HepG2 (cell line): ENCODE results near the gene CAMSAP2. TPM values are rescaled to one million over a fixed set of nuclear protein-coding genes. Genes with fewer than 3 reads are reported as not detected.
A peak's percentile ranks its signal among the peaks of the same experiment; 100 is the strongest.

Experiments used
- AGO1 ChIP-seq: fragments of 200-400 bp; formaldehyde crosslinking; IDR thresholded peaks from 2 replicates; pipeline ENCODE4 v1.6.1; 2017; ENCODE audit warnings: mild to moderate bottlenecking, low read depth, low read length, moderate library complexity; ENCODE audit not compliant: poor library complexity, severe bottlenecking
- AHR ChIP-seq: IDR thresholded peaks from 2 replicates; pipeline ENCODE4 v1.6.1; 2018; ENCODE audit warnings: missing genetic modification reagents, missing compliant biosample characterization
- ARNT ChIP-seq: fragments of 450-650 bp; IDR thresholded peaks from 2 replicates; pipeline ENCODE4 v1.6.1; 2017
- ELF4 ChIP-seq: sonication (generic); formaldehyde crosslinking; IDR thresholded peaks from 2 replicates; pipeline ENCODE4 v1.5.0; 2020; ENCODE audit warnings: missing genetic modification reagents, mild to moderate bottlenecking, moderate library complexity, borderline replicate concordance
- GATAD1 ChIP-seq: IDR thresholded peaks from 2 replicates; pipeline ENCODE4 v1.6.1; 2016; ENCODE audit warnings: missing genetic modification reagents, missing compliant biosample characterization
- HOXA7 ChIP-seq: sonication (generic); formaldehyde crosslinking; IDR thresholded peaks from 2 replicates; pipeline ENCODE4 v1.8.1; 2022; ENCODE audit warnings: mild to moderate bottlenecking, missing genetic modification reagents, moderate library complexity
- KDM4B ChIP-seq: sonication (generic); formaldehyde crosslinking; IDR thresholded peaks from 2 replicates; pipeline ENCODE4 v1.4.0; 2020; ENCODE audit warnings: missing genetic modification reagents
- MYPOP ChIP-seq: sonication (generic); formaldehyde crosslinking; IDR thresholded peaks from 2 replicates; pipeline ENCODE4 v1.8.1; 2023; ENCODE audit warnings: mild to moderate bottlenecking, moderate library complexity, missing genetic modification reagents
- NR2F1 ChIP-seq, 2 experiments: fragments of 450-650 bp in 1 of 2; formaldehyde crosslinking in 1 of 2; IDR thresholded peaks; 2 replicates each; pipeline versions ENCODE4 v1.5.0 to v1.6.1; 2016 to 2020; ENCODE audit warnings: mild to moderate bottlenecking in 1 of 2, missing compliant biosample characterization in 1 of 2, missing genetic modification reagents in 1 of 2, moderate library complexity in 1 of 2
- ONECUT2 ChIP-seq: sonication (generic); formaldehyde crosslinking; IDR thresholded peaks from 2 replicates; pipeline ENCODE4 v1.4.0; 2020; ENCODE audit warnings: missing genetic modification reagents
- REST ChIP-seq, 2 experiments: IDR thresholded peaks; 2 replicates each; pipeline ENCODE4 v1.6.1; 2011 to 2012; ENCODE audit warnings: low read length in 2 of 2, borderline replicate concordance in 1 of 2, low read depth in 1 of 2, mild to moderate bottlenecking in 1 of 2, moderate library complexity in 1 of 2
- TIGD3 ChIP-seq: sonication (generic); formaldehyde crosslinking; IDR thresholded peaks from 2 replicates; pipeline ENCODE4 v1.5.1; 2020; ENCODE audit warnings: mild to moderate bottlenecking, missing genetic modification reagents, borderline replicate concordance
- ZNF510 ChIP-seq: sonication (generic); formaldehyde crosslinking; IDR thresholded peaks from 2 replicates; pipeline ENCODE4 v1.4.0; 2020; ENCODE audit warnings: low read depth, mild to moderate bottlenecking, missing genetic modification reagents
- ZNF598 ChIP-seq: sonication (generic); formaldehyde crosslinking; IDR thresholded peaks from 2 replicates; pipeline ENCODE4 v1.5.1; 2020; ENCODE audit warnings: mild to moderate bottlenecking, missing genetic modification reagents, borderline replicate concordance
- ZSCAN12 ChIP-seq: sonication (generic); formaldehyde crosslinking; IDR thresholded peaks from 2 replicates; pipeline ENCODE4 v1.9.0; 2021; ENCODE audit warnings: mild to moderate bottlenecking, missing genetic modification reagents
- polyA plus RNA-seq, 8 experiments: library from polyadenylated mRNA; depleted of rRNA in 3 of 8; stranded (reverse) in 7 of 8; unstranded in 1 of 8; fragments of >200 nt; fragmentation: Illumina TruSeq in 4 of 8; extraction: Trizol in 4 of 8; gene quantifications; 2 replicates each; pipeline versions ENCODE4 v1.2.1 to v1.2.3, GENCODE V29; 2011 to 2016; ENCODE audit warnings: low read depth in 4 of 8, missing spikeins in 1 of 8, mixed read lengths in 1 of 8; ENCODE audit not compliant: insufficient read depth in 1 of 8
- total RNA-seq, 5 experiments: library from RNA; depleted of rRNA; stranded (reverse); fragments of >200 nt; fragmentation: Illumina TruSeq; extraction: Trizol; gene quantifications; 2 replicates each; pipeline ENCODE4 v1.2.3, GENCODE V29; 2016; ENCODE audit warnings: low read depth in 1 of 5
- TF ChIP-seq, protein P1 (sequence below): sonication (generic); formaldehyde crosslinking; IDR thresholded peaks from 2 replicates; pipeline ENCODE4 v1.4.0; 2020; ENCODE audit warnings: missing genetic modification reagents
- TF ChIP-seq, protein P2 (sequence below): sonication (generic); formaldehyde crosslinking; IDR thresholded peaks from 2 replicates; pipeline ENCODE4 v1.4.0; 2020; ENCODE audit warnings: low read depth, mild to moderate bottlenecking, missing genetic modification reagents
- TF ChIP-seq, protein P3 (sequence below): sonication (generic); formaldehyde crosslinking; IDR thresholded peaks from 2 replicates; pipeline ENCODE4 v1.5.0; 2020; ENCODE audit warnings: missing genetic modification reagents, mild to moderate bottlenecking, borderline replicate concordance

The CAMSAP2 gene
- total and polyA plus RNA-seq, 2 of the 13 experiments (the other 11 are each of a cell fraction or from before 2014, with no cell fraction given), result 3.4 to 8.2 TPM

DNA sequence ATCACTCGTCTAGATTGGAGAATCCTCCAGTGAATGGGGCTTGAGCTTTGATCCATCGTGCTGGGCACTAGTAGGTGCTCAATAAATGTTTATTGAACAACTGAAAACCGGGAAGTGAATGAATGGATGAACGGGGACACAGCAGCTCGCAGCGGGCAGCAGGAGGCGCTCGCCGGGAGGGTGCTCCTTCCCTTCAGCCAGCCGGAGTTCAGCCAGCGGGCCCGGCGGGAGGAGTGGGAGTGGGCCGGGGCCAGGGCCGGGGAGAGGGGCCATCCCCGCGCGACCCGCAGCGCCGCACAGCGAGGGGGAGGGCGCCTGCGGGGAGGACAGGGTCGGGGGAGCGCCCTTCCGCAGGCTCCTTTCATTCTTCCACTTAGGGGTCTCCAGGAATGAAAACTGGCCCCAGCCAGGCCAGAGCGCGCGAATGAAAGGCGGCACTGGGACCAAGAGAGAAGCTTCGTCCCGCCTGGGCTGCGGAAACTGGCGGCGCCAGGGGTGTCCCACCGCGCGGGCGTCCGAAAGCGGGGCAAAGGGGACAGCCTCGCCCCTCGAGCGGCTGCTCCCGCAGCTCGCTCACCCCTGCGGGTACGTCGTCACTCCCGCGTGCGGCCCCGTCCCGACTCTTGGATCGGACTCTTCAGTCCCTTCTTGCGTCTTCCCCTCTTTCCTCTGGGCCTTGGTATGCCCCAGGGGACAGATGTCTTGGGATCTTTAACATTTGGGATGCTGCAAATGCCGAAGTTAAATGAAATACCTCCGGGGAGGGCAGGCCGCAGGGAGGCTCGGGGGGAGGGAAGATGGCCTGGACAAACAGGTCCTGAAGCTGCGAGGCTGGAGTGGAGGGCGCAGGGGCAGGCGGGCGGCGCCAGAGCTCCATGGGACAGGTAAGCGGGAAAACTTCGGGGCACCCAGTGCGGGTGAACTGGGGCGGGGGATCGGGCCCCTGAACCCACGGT, 152.4 kb downstream of the CAMSAP2 start (continued):
- TF ChIP-seq ZNF598 (CRISPR knock-in tag) (no peak; the same call in 1 of the 2 replicates), ELF4 (no peak; the same call in 1 of the 2 replicates), TIGD3 (no peak), AHR (CRISPR knock-in tag) (no peak), KDM4B (CRISPR knock-in tag) (no peak), ZSCAN12 (CRISPR knock-in tag) (0 out of 2 replicates have a peak, but pooled peaks have one; percentile 51), REST (IDR thresholded peaks at IDR 0.05; ENCODE audit: borderline replicate concordance in 1 of 2, low read depth in 1 of 2, low read length in 2 of 2) (no peak), GATAD1 (CRISPR knock-in tag) (no peak), AGO1 (no peak), MYPOP (CRISPR knock-in tag) (no peak), ARNT (no peak), ZNF510 (CRISPR knock-in tag) (0 out of 2 replicates have a peak, but pooled peaks have one; percentile 37), HOXA7 (CRISPR knock-in tag) (no peak), ONECUT2 (no peak), NR2F1 (CRISPR knock-in tag; IDR thresholded peaks at IDR 0.05) (no peak)
- TF ChIP-seq, protein P1, sequence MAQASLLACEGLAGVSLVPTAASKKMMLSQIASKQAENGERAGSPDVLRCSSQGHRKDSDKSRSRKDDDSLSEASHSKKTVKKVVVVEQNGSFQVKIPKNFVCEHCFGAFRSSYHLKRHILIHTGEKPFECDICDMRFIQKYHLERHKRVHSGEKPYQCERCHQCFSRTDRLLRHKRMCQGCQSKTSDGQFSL (CRISPR knock-in tag), result peak; percentile 28; the same call in 1 of the 2 replicates
- TF ChIP-seq, protein P2, sequence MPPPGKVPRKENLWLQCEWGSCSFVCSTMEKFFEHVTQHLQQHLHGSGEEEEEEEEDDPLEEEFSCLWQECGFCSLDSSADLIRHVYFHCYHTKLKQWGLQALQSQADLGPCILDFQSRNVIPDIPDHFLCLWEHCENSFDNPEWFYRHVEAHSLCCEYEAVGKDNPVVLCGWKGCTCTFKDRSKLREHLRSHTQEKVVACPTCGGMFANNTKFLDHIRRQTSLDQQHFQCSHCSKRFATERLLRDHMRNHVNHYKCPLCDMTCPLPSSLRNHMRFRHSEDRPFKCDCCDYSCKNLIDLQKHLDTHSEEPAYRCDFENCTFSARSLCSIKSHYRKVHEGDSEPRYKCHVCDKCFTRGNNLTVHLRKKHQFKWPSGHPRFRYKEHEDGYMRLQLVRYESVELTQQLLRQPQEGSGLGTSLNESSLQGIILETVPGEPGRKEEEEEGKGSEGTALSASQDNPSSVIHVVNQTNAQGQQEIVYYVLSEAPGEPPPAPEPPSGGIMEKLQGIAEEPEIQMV, result 0 out of 2 replicates have a peak, but pooled peaks have one; percentile 33
- TF ChIP-seq, protein P3, sequence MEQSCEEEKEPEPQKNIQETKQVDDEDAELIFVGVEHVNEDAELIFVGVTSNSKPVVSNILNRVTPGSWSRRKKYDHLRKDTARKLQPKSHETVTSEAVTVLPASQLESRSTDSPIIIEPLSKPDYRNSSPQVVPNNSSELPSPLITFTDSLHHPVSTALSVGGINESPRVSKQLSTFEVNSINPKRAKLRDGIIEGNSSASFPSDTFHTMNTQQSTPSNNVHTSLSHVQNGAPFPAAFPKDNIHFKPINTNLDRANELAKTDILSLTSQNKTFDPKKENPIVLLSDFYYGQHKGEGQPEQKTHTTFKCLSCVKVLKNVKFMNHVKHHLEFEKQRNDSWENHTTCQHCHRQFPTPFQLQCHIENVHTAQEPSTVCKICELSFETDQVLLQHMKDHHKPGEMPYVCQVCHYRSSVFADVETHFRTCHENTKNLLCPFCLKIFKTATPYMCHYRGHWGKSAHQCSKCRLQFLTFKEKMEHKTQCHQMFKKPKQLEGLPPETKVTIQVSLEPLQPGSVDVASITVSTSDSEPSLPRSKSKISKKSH (CRISPR knock-in tag), result no peak
